Colonic mucosa (tissue), 4 donors: Measurements from ENCODE around the gene MED15. TPM values are rescaled to one million over a fixed set of nuclear protein-coding genes. Genes with fewer than 3 reads are reported as not detected.

Experiments
- DNase-seq: peaks from one replicate; pipeline ENCODE4 v3.0.0-alpha.2; 2020
- H3K27ac ChIP-seq: fragments of 200-600 bp; one replicate; pipeline ENCODE4 v1.8.0; 2021
- H3K27me3 ChIP-seq: fragments of 200-600 bp; one replicate; pipeline ENCODE4 v1.8.0; 2021
- H3K36me3 ChIP-seq: fragments of 200-600 bp; one replicate; pipeline ENCODE4 v1.8.0; 2021
- H3K4me1 ChIP-seq: fragments of 200-600 bp; one replicate; pipeline ENCODE4 v1.8.0; 2021; ENCODE audit warnings: mild to moderate bottlenecking
- H3K4me3 ChIP-seq: fragments of 200-600 bp; one replicate; pipeline ENCODE4 v1.8.0; 2021
- H3K9ac ChIP-seq, 2 donors: one replicate each; pipeline ENCODE4 v1.7.0; 2013; ENCODE audit warnings: control low read depth in 2 of 2, low read depth in 2 of 2, low read length in 2 of 2
- H3K9me3 ChIP-seq: fragments of 200-600 bp; one replicate; pipeline ENCODE4 v1.8.0; 2021
- intact Hi-C: fragments of 100-400 bp; cut with DNase I; formaldehyde crosslinking; loops from one replicate; pipeline ENCODE4 v1.14.1; 2022
- total RNA-seq, 2 donors: library from RNA; stranded (reverse); fragmentation: NEBNext Ultra II Directional in 1 of 2; extraction: Animal tissue kit (Norgen Biotek cat#: 25700) in 1 of 2; gene quantifications; one replicate each; pipeline ENCODE4 v1.2.1, GENCODE V29; 2021
- TF ChIP-seq, protein P1 (sequence below): fragments of 200-600 bp; IDR thresholded peaks from one replicate; pipeline ENCODE4 v1.8.0; 2022; ENCODE audit warnings: antibody characterized with exemption, mild to moderate bottlenecking
- donor health status: healthy.
- donor health status: DM: no; HTN: no; CAD: no.
- donor health status: DM: no; HTN: no; CAD: no.

MED15 gene
- total RNA-seq, 2 donors from 2014 or later, result 93.1 to 102 TPM

DNA sequence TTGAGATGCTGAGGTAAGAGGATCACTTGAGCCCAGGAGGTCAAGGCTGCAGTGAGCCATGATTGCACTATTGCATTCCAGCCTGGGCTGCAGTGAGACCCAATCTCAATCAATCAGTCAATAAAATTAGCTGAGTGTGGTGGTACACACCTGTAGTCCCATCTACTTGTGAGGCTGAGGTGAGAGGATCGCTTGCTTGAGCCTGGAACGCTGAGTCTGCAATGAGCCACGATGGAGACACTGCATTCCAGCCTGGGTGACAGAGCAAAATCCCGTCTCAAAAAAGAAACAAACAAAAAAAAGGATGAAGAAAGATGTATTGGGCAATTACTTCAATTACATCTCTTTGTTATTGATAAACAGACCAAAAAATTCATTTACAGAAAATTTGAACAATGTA, 54.5 kb downstream of the MED15 start:
- H3K9me3 ChIP-seq, result no peaks in the 10 kb centered on the region
- H3K4me3 ChIP-seq, result no peak overlapping the region
- no peak for DNase-seq
- H3K27me3 ChIP-seq, result no peaks in the 10 kb centered on the region
- H3K4me1 ChIP-seq, result peaks cover 5% of the 10 kb centered on the region
- no peak overlapping the region for H3K27ac ChIP-seq
- H3K36me3 ChIP-seq, result peaks cover 8% of the 10 kb centered on the region
- TF ChIP-seq, protein P1, sequence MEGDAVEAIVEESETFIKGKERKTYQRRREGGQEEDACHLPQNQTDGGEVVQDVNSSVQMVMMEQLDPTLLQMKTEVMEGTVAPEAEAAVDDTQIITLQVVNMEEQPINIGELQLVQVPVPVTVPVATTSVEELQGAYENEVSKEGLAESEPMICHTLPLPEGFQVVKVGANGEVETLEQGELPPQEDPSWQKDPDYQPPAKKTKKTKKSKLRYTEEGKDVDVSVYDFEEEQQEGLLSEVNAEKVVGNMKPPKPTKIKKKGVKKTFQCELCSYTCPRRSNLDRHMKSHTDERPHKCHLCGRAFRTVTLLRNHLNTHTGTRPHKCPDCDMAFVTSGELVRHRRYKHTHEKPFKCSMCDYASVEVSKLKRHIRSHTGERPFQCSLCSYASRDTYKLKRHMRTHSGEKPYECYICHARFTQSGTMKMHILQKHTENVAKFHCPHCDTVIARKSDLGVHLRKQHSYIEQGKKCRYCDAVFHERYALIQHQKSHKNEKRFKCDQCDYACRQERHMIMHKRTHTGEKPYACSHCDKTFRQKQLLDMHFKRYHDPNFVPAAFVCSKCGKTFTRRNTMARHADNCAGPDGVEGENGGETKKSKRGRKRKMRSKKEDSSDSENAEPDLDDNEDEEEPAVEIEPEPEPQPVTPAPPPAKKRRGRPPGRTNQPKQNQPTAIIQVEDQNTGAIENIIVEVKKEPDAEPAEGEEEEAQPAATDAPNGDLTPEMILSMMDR, result no peak
- intact Hi-C loops, result loop anchor here (5.0 to 10.0 kb wide), 2 partner anchors 70 to 133 kb away; no protein-coding TSS in a partner anchor
- no peak overlapping the region for H3K9ac ChIP-seq

DNA sequence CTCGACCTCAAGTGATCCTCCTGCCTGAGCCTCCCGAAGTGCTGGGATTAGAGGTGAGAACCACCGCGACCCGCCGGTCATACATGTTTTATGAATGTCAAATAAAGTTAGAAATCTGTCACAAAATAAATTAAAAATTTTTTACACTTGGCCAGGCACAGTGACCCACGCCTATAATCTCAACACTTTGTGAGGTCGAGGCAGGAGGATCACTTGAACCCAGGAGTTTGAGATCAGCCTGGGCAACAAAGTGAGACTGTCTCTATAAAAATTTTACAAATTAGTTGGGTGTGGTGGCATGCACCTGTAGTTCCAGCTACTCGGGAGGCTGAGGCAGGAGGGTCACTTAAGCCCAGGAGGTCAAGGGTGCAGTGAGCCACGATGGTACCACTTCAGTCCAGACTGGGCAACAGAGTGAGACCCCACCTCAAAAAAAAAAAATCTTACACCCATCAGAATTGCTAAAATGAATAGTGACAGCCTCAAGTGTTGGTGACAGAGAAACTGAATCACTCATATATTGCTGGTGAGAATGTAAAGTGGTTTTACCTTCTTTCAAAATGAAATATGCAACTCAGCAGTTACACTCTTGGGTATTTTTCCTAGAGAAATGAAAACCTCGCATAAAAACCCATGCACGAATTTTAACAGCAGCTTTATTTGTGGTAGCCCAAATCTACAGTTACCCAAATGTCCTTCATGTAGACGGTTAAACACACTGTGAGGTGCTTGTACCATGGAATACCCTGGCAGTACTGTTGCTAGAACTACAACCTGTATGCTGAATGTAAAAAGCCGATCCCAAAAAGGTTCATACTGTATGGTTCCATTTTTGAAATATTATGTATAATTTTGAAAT, 55.4 kb downstream of the MED15 start:
- DNase-seq, result no peak
- Histone ChIP-seq H3K4me3 (no peak overlapping the region), H3K27me3 (no peaks in the 10 kb centered on the region), H3K9ac (no peak overlapping the region), H3K9me3 (no peaks in the 10 kb centered on the region), H3K4me1 (peaks cover 6% of the 10 kb centered on the region), H3K36me3 (peaks cover 11% of the 10 kb centered on the region), H3K27ac (no peak overlapping the region)
- intact Hi-C loops, result loop anchor here (5.0 to 10.0 kb wide), 2 partner anchors 71 to 132 kb away; no protein-coding TSS in a partner anchor
- TF ChIP-seq, protein P1, result no peak

DNA sequence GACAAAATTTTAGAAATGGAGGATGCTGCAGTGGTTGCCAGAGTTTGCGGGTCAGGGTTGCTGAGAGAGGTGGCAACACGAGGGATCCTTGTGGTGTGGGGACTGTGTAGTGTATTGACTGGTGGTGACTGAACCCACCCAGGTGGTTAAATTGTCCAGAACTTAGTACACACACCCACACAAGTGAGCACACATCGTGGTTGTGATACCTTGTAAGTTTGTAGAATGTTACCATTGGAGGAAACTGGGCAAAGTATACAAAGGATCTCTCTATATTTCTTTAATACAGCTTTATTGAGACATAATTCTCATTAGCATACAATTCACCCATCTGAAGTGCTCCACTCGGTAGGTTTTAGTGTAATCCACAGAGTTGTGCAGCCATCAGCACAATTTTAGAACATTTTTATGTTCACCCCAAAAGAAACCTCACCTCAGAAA, 56.1 kb downstream of the MED15 start:
- Histone ChIP-seq H3K9me3 (no peaks in the 10 kb centered on the region), H3K9ac (no peak overlapping the region), H3K4me3 (no peak overlapping the region), H3K27me3 (no peaks in the 10 kb centered on the region), H3K36me3 (peaks cover 16% of the 10 kb centered on the region), H3K27ac (no peak overlapping the region), H3K4me1 (peaks cover 6% of the 10 kb centered on the region)
- DNase-seq, result no peak
- TF ChIP-seq, protein P1, result no peak
- intact Hi-C loops, result loop anchor here (5.0 to 10.0 kb wide), 2 partner anchors 71 to 131 kb away; no protein-coding TSS in a partner anchor

DNA sequence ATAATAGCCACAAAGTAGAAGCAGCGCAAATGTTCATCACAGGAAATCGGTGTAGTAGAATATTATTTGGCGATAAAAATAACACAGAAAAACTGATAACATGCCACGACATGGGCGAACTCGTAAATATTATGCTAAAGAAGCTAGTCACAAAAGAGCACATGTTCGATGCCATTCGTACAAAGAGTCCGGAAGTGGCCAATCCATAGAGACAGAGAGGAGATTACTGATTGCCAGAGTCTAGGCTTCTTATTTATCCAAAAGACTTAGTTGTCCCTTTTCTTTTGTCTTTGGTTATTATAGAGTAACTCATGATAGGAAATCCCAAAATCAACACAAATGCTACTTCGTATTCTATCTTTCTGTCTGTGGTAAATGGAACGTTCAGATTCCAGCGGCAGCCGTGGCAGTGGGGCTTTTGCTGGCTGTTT, 56.5 kb downstream of the MED15 start:
- no peak overlapping the region for H3K9ac ChIP-seq
- H3K36me3 ChIP-seq, result peaks cover 20% of the 10 kb centered on the region
- peaks cover 6% of the 10 kb centered on the region for H3K4me1 ChIP-seq
- no peak overlapping the region for H3K27ac ChIP-seq
- TF ChIP-seq, protein P1, result no peak
- H3K4me3 ChIP-seq, result no peak overlapping the region
- no peaks in the 10 kb centered on the region for H3K9me3 ChIP-seq
- DNase-seq, result no peak
- intact Hi-C loops, result loop anchor here (5.0 to 10.0 kb wide), 2 partner anchors 72 to 131 kb away; no protein-coding TSS in a partner anchor
- no peaks in the 10 kb centered on the region for H3K27me3 ChIP-seq

DNA sequence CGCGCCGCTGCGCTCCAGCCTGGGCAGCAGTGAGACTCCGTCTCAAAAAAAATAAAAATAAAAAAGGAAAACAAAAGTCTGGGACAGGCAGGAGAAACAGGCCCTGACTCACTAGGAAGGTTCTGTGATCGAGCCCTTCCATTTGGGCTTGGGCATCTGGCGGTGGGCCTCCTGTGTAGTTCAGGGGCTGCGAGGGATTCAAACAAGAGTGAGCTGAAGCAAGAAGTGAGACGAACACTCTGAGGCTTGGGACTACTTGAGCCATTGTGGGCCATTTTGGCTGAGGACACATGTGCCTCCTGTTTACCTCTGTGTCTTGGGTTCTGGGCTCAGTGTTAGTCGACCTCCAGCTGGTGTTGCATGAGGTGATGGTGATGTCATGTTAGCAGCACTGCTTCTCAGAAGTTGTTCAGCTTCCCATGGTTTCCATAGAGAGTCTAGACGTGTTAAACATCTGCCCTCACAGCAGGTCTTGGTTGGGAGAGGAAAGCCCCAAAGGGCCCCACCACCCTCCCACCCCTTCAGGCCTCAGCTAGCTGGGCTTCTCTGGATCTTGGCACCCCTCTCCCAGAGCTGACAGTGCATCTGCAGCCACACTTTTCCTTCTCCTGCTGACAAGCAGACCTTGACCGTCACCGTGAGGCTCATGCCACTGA, 57.8 kb downstream of the MED15 start:
- intact Hi-C loops, result loop anchor here (10.0 kb wide), 1 partner anchor 130 kb away; no protein-coding TSS in a partner anchor
- Histone ChIP-seq H3K27me3 (no peaks in the 10 kb centered on the region), H3K36me3 (peaks cover 22% of the 10 kb centered on the region), H3K4me3 (no peak overlapping the region), H3K9me3 (no peaks in the 10 kb centered on the region), H3K27ac (no peak overlapping the region), H3K9ac (no peak overlapping the region), H3K4me1 (peaks cover 6% of the 10 kb centered on the region)
- no peak for DNase-seq
- TF ChIP-seq, protein P1, result no peak
